Thyroid gland (tissue), 4 donors: ENCODE measurements around the gene FNDC11. TPM values are rescaled to one million over a fixed set of nuclear protein-coding genes. Genes with fewer than 3 reads are reported as not detected.

Experiments
- DNase-seq, 2 donors: peaks; one replicate each; pipeline ENCODE4 v3.0.0-alpha.2; 2019
- H3K27ac ChIP-seq, 3 donors: fragments of 200-600 bp; sonication (generic); 1 replicate in 2 of 3; 2 replicates in 1 of 3; pipeline ENCODE4 v1.5.1; 2016 to 2019; ENCODE audit warnings: mild to moderate bottlenecking in 1 of 3, moderate library complexity in 1 of 3
- H3K27me3 ChIP-seq: fragments of 200-600 bp; sonication (generic); one replicate; pipeline ENCODE4 v1.5.1; 2019
- H3K36me3 ChIP-seq, 2 donors: fragments of 200-600 bp; sonication (generic); one replicate each; pipeline ENCODE4 v1.5.1; 2016 to 2019
- H3K4me1 ChIP-seq, 2 donors: fragments of 200-600 bp; sonication (generic); one replicate each; pipeline ENCODE4 v1.5.1; 2017 to 2019
- H3K4me3 ChIP-seq, 3 donors: fragments of 200-600 bp; sonication (generic); replicated peaks in 1 of 3; 1 replicate in 2 of 3; 2 replicates in 1 of 3; pipeline ENCODE4 v1.5.1; 2016; ENCODE audit warnings: mild to moderate bottlenecking in 1 of 3
- H3K9me3 ChIP-seq: fragments of 200-600 bp; sonication (generic); one replicate; pipeline ENCODE4 v1.5.1; 2017
- CTCF ChIP-seq, 6 experiments: fragments of 200-600 bp in 3 of 6; fragments of 450-650 bp in 3 of 6; sonication (generic) in 3 of 6; IDR thresholded peaks; one replicate each; pipeline ENCODE4 v1.5.1; 2016 to 2019; ENCODE audit warnings: antibody characterized with exemption in 6 of 6, mild to moderate bottlenecking in 2 of 6, inconsistent platforms in 1 of 6, moderate library complexity in 1 of 6
- POLR2A ChIP-seq, 2 donors: fragments of 450-650 bp; IDR thresholded peaks; one replicate each; pipeline ENCODE4 v1.6.1; 2017; ENCODE audit warnings: antibody characterized with exemption in 2 of 2, mild to moderate bottlenecking in 2 of 2, moderate library complexity in 1 of 2
- WGBS, 2 donors: methylation state at CpG; one replicate each; pipeline ENCODE4 v1.1.5; 2017; 5-methylcytosine and 5-hydroxymethylcytosine counted together
- intact Hi-C: fragments of 100-400 bp; cut with DNase I; formaldehyde crosslinking; loops from one replicate; pipeline ENCODE4 v1.15.1; 2023
- total RNA-seq, 4 donors: library from RNA; depleted of rRNA; stranded (reverse); fragments of >200 nt; gene quantifications; one replicate each; pipeline ENCODE4 v1.2.3, GENCODE V29; 2016

The FNDC11 gene
- total RNA-seq, 4 donors from 2014 or later: 0.39 to 0.89 (median 0.40) TPM; not detected in 1

GRCh38 chr20:63546956-63547724, 6.8 kb upstream of the FNDC11 start:
- intact Hi-C loops: no loop called here
- no peak overlapping the region for H3K4me3 ChIP-seq
- H3K36me3 ChIP-seq: no peaks in the 10 kb centered on the region
- no peaks in the 10 kb centered on the region for H3K27me3 ChIP-seq
- H3K27ac ChIP-seq: no peak overlapping the region
- H3K9me3 ChIP-seq: no peaks in the 10 kb centered on the region
- no peaks in the 10 kb centered on the region for H3K4me1 ChIP-seq
- WGBS, 2 donors: 29 to 61% methylated on average over 8 to 53 of the region's 58 CpGs
- TF ChIP-seq CTCF (IDR thresholded peaks at IDR 0.05): no peak
- no peak for TF ChIP-seq POLR2A (IDR thresholded peaks at IDR 0.05)
- DNase-seq: no peak

DNA sequence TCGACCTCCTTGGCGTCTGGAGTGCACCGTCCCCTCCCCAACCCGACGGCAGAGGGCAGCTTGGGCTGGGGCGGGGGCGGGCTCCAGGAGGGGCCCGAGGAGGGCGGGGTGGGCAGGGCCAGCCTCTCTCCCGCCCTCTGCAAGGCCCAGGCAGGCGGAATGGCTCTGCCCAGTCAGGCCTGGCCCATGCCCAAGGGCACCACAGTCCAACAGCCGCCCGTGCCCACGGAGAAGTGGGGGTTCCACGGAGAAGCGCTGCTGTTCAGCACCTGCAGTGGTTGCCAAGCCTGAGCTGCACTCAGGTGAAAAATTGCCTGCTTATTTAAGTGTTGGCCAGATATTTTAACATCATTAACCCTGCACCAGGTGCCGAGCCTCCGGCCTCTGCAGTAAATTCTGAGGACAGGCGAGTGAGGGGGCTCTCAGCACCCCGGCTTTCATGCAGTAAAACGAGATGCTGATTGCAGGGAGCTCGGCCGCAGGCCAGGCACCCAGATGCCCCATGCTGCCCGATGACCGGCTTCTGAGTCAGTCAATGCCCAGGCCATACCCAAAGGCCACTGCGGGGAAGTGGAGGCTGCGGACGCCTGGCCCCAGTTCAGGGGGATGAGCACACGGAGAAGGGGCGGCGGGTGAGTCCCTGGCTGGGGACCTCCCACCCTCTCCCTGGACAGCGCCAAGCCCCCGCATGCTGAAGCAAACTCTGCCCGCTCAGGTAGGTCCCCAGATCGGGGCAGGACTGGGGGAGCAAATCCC, 6.1 kb upstream of the FNDC11 start, which contains the start of gene SRMS:
TSS of gene SRMS (minus strand) at position 25 of the 756 bp plus-strand sequence. CDS start 286 bp downstream, outside the sequence.
- WGBS, 2 donors: 75 to 80% methylated on average over 7 to 20 of the region's 35 CpGs
- no peak for TF ChIP-seq CTCF (IDR thresholded peaks at IDR 0.05)
- no peak for TF ChIP-seq POLR2A (IDR thresholded peaks at IDR 0.05)
- DNase-seq: peak; percentile 30 to 31
- Histone ChIP-seq H3K27me3 (no peaks in the 10 kb centered on the region), H3K9me3 (no peaks in the 10 kb centered on the region), H3K36me3 (no peaks in the 10 kb centered on the region), H3K27ac (no peak within 1 kb of the TSS), H3K4me3 (no peak within 1 kb of the TSS), H3K4me1 (peaks cover 0 to 4% of the 10 kb centered on the region in 2 donors)
- intact Hi-C loops: no loop called here

- DNase-seq: no peak
- Histone ChIP-seq H3K27ac (no peak overlapping the region), H3K4me1 (peaks cover 0 to 5% of the 10 kb centered on the region in 2 donors), H3K4me3 (no peak overlapping the region), H3K36me3 (no peaks in the 10 kb centered on the region), H3K9me3 (no peaks in the 10 kb centered on the region), H3K27me3 (no peaks in the 10 kb centered on the region)
- intact Hi-C loops: no loop called here
- TF ChIP-seq CTCF (IDR thresholded peaks at IDR 0.05): no peak
- no peak for TF ChIP-seq POLR2A (IDR thresholded peaks at IDR 0.05)
- WGBS, 2 donors: 46 to 60% methylated on average over 8 of the region's 11 CpGs
Observed at GRCh38 chr20:63548542-63548941, 5.4 kb upstream of the FNDC11 start.

GRCh38 chr20:63549019-63549418, 4.9 kb upstream of the FNDC11 start:
- WGBS, 2 donors: 31 to 32% methylated on average over 6 to 22 of the region's 25 CpGs
- intact Hi-C loops: no loop called here
- no peak for DNase-seq
- TF ChIP-seq CTCF (IDR thresholded peaks at IDR 0.05) (no peak), POLR2A (IDR thresholded peaks at IDR 0.05) (no peak)
- Histone ChIP-seq H3K27me3 (no peaks in the 10 kb centered on the region), H3K27ac (no peak overlapping the region), H3K9me3 (no peaks in the 10 kb centered on the region), H3K4me3 (no peak overlapping the region), H3K4me1 (peaks cover 4 to 8% of the 10 kb centered on the region in 2 donors), H3K36me3 (no peaks in the 10 kb centered on the region)
